ENCODE measurements around the gene RPL41.
"Not testable (repeated sequence)": the region's sequence is repeated elsewhere in the genome, so short reads cannot be mapped to it uniquely, and the experiment has no call there.

The RPL41 gene

DNA sequence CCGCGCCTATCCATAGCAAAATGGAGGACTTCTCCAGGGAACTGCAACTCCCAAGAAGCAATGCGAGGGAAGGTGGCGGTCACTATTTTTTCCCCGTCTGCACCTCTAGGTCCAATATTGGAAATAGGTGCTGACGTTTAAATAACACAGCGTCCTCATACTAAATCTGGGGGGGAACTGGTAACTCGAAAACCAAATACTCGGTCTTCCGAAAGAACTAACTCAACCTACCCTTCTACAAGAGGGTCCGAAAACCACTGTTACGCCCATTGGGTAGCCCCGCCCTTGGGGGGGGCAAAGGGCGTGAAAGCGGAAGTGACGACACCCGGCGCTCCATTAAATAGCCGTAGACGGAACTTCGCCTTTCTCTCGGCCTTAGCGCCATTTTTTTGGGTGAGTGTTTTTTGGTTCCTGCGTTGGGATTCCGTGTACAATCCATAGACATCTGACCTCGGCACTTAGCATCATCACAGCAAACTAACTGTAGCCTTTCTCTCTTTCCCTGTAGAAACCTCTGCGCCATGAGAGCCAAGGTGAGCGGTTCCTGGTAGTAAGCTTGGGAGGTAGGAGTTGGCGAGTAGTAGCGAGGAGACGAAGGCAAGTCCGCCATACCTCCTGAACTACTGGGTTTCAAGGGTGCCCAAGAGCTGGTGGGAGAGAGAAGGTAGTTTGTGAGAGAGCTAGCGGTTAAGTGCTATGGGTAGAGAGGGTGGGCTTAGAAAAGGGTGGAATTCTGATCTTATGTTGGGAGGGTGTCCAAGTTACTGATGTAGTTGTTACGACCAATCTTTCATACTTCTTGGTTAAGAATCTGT, at the start of gene RPL41:
TSS of gene RPL41 (plus strand) at position 367 of the 815 bp plus-strand sequence.
- peak; percentile 91 for DNase-seq

DNA sequence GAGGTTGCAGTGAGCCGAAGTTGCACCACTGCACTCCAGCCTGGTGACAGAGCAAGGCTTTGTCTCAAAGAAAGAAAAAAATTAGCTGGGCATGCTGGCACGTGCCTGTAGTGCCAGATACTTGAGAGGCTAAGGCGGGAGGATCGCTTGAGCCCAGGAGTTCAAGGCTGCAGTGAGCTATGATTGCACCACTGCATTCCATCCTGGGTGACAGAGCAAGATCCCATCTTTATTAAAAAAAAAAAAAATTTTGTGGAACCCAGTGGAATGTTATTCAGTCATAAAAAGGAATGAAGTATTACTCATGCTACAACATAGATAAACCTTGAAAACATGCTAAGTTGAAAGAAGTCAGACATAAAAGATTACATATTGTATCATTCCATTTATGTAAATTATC, 44.8 kb upstream of the RPL41 start:
- no peak for DNase-seq

DNA sequence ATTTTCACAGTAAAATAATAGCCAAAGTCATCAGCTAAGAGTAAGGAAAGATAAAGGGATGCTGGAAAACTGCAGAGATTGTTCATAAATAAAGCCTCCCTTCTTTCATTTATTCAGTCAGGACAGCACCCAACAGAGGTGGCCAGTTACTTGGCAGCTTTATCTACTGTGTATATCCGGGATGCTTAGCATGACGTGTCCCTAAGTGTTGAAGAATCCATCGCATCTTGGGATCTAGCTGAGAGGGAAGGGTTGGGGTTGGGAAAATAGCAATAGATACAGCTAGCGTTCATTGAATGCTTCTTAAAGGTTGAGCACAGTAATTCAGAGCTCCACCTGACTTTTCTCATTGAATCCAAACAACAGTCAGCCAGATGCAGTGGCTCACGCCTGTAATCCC, 42.0 kb upstream of the RPL41 start:
- DNase-seq: no peak

DNA sequence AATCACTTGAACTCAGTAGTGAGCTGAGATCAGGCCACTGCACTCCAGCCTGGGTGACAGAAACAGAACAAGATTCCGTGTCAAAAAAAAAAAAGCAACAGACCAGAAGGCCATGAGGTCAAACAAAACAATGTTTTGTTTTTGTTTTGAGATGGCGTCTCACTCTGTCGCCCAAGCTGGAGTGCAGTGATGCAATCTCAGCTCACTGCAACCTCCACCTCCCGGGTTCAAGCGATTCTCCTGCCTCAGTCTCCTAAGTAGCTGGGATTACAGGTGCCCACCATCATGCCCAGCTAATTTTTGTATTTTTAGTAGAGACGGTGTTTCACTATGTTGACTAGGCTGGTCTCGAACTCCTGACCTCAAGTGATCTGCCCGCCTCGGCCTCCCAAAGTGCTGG, 38.5 kb upstream of the RPL41 start:
- not testable (repeated sequence) for DNase-seq

DNA sequence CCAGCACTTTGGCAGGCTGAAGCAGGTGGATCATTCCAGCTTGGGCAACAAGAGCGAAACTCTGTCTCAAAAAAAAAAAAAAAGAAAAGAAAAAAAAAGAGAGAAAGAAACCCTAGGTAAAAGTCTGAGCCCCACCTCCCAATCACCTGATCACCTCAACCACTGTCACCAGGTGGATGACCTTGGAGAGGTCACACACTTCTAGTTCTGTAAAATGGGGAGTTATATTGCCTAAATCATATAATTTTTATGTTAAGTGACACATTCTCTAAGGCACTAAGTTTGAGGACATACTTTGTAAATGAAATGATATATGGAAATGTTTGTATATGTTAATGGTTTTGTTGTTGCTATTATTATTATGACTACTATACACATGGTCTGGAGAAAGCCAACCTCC, 38.0 kb upstream of the RPL41 start:
- DNase-seq: no peak

DNA sequence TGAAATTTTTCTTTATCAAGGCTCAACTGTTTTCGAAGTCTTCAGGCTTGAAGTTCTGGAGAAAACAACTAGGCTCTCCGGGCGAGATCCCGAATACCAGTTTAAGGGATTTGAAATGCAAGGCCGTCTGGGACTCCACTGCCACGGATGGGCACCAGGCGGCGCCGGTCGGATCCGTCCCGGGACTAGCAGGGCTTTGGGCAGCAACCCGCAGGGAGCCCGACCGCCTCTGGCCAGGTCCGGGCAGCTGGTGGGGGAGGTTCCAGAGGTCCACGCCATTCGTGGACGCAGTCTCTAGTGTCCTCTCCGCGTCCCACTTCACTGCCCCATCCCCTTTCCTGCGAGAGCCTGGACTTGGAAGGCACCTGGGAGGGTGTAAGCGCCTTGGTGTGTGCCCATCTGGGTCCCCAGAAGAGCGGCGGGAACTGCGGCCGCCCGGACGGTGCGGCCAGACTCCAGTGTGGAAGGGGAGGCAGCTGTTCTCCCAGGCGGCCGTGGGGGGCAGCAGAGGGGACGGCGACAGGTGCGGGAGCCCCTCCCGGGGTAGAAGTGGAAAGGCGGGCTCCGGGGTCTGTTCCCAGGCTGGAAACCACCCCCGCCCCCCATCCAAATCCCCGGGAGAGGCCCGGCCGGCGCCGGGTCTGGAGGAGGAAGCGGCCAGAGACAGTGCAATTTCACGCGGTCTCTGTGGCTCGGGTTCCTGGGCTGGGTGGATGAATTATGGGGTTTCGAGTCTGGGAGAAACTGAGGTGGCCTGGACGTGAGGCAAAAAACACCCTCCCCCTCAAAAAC, 37.3 kb upstream of the RPL41 start:
- peak; percentile 51 for DNase-seq

DNA sequence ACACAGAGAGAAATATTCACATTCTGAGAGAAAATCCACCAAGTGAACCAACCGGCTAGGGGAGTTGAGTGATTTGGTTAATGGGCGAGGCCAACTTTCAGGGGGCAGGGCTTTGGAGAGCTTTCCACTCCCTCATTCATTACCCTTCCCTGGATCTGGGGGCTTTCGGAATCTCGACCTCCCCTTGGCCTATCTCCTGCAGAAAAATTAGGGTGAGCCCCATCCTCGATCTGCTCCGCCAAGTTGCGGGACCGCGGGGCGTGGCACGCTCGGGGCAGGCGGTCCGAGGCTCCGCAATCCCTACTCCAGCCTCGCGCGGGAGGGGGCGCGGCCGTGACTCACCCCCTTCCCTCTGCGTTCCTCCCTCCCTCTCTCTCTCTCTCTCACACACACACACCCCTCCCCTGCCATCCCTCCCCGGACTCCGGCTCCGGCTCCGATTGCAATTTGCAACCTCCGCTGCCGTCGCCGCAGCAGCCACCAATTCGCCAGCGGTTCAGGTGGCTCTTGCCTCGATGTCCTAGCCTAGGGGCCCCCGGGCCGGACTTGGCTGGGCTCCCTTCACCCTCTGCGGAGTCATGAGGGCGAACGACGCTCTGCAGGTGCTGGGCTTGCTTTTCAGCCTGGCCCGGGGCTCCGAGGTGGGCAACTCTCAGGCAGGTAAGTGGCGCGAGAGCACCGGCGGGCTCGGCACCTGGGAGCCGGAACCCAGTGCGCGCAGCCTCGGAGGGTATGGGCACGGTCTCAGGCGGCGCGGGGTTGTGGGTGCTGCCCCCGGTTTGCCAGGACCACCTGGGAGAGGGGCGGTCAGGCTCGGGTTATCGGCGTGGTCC, 36.5 kb upstream of the RPL41 start, which contains the start of gene ERBB3:
TSS of gene ERBB3 (plus strand) at position 443 of the 833 bp plus-strand sequence. CDS start at position 579, 136 bp downstream.
- DNase-seq: peak; percentile 62

DNA sequence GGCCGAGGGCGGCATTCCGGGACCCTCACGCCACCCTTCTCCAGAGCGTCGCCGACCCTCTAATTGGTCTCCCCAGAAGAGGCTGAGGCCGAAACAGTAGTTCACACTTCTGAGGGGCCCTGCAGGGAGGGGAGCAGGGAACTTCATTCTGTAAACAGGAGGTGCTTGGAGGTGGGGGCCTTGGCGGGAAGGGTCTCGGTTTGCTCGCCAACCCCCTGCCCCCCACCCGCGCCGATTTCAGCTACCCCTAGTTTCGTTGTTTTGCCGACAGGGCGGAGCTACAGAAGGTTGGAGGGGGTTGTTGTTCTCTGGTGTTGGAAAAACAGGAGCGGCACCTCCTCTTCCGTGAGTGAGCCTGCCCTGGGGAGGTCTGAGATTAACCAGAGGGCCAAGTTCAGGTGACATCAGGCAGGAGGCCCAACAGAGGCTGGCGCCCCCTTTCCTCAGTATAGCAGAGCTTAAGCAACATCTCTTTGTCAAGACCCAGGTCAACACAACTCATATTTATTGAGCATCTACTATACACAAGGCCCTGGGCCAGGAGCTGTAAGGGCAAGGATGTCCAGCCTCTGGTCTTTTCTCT, 35.8 kb upstream of the RPL41 start:
- no peak for DNase-seq

DNA sequence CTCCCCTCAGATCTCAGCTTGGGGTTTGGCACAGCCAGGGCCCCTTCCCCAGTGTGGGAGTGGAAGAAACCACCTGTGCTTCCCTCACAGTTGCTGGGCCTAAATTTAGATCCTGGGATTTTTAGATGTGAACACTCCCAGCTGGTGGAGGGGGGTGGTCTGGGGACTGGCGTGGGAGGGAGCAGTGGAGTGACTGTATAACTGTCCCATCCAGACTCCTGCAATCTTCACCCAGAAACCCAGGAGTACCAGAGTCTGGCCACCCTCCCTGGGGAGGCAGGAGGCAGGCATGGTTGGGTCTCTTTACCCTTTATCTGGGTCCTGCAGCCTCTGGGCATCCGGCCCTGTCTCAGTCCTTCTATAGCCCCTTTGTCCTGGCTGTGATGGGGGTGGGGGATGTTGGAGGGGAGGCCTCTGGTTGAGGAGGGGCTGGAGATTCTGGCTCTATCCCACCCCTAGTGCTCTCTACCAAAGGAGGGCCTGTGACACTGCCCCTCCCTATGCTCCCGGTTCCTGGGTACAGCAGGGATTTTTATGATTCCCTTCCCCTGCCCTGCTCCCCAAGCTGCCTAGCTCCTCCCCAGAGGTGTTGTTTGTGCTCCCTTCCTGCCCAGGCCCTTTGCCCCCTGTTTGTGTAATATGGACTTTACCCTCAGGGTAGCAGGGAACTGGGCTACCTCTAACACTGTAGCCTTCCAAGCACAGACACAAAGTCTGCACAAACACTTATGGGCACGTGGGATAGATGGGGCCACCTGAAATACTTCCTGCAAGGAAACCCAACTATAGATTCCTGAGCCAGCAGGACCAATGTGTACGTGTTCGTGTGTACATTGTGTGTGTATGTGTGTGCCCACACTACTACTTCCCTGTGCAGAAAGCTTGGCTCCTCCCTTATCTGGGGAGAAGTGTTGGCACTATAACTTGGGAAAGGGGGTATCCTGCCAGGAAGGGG, 34.8 kb upstream of the RPL41 start:
- no peak for DNase-seq

DNA sequence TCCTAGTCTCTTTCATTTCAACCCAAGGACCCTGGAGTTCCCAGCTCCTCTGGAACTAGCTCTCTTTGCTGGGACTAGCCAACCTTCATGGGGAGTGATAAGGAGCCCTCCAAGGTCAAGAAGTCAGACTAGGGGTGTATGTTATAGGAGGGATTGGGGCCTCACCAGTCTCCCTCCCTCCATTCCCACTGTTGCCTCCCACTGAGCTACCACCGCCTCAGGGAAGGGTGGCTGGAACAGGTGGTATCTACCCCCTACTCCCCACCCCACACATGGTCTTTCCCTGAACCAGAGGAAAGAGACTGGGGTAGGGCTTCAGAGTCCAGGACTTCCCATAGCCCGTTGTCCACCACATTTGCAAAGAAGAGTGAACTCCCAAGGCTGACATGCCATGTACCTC, 34.1 kb upstream of the RPL41 start:
- no peak for DNase-seq

DNA sequence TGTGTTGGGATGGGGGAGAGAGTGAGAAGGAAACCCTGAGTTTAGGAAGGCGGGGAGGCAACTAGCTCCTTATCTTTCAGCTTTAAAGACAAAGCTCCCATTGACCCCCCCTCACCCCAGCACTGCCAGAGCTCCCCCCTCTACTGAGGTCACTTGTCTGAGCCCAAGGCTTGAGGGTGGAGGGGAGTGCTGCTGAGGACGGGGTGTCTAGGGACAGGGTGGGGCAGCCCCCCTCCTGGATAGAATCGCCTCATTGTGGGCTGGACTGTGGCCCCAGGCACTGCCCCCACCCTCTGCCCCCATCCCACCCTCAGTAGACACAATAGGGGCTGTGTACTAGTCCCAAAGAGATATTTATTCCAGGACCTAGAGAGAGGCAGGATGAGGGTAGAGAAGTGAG, 33.5 kb upstream of the RPL41 start:
- DNase-seq: no peak

DNA sequence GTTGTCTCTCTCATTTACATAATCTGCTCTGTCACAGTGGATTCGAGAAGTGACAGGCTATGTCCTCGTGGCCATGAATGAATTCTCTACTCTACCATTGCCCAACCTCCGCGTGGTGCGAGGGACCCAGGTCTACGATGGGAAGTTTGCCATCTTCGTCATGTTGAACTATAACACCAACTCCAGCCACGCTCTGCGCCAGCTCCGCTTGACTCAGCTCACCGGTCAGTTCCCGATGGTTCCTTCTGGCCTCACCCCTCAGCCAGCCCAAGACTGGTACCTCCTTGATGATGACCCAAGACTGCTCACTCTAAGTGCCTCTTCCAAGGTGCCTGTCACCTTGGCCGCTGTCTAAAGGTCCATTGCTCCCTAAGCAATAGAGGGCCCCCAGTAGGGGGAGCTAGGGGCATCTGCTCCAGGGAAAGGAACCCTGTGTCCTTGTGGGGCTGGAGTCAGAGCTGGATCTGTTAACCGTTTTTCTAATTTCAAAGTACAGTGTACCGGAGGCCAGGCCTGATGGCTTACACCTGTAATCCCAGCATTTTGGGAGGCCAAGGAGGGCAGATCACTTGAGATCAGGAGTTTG, 31.4 kb upstream of the RPL41 start:
- DNase-seq: no peak

DNA sequence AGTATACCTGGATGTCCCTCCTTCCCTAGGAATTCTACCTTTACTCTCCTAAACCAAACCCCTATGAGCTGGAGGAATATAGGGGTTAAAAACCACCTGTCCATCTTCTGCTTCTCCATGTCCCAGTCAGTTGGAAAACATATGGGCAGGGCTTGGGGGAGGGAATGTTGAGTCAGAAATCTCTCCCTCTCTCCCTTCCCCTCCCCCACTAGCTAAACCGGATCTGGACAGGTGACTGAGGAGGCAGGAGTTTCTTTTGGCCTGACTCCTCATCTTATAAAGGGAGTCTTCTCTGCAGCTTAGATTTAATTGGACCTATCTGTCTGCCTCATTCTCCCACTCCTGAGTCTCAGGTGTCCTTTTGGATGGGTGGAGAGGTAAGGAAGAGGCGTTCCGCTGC, 30.3 kb upstream of the RPL41 start:
- no peak for DNase-seq

DNA sequence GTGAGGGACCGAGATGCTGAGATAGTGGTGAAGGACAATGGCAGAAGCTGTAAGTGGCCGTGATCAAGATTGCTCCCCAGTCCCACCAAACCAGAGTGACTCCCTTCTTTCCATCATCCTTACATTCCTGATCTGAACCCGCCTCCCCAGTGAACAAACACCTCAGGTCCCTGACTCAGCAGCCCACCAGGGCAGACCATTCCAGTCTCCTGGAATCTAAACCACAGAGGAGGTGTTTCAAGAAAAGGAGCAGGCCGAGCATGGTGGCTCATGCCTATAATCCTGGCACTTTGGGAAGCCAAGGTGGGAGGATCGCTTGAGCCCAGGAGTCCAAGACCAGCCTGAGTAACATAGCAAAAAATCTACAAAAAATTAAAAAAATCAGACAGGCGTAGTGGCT, 29.8 kb upstream of the RPL41 start:
- DNase-seq: no peak

DNA sequence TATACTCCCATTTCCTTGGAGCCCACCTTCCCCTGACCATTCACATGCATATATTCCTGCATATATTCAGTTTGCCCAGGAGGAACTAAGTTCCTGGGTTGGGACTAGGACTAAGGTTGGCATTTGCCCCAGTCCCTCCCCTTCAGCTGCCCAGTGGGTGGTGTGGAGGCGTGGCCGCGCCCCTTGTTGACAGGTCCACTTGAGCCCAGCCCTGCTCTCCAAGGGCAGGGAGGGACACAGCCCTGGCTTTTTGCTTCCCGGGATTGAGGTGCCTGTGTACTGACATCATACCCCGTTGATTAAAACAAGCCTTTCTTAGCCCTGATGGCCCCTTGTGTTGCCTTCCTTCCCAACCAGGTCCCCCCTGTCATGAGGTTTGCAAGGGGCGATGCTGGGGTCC, 29.2 kb upstream of the RPL41 start:
- no peak for DNase-seq

DNA sequence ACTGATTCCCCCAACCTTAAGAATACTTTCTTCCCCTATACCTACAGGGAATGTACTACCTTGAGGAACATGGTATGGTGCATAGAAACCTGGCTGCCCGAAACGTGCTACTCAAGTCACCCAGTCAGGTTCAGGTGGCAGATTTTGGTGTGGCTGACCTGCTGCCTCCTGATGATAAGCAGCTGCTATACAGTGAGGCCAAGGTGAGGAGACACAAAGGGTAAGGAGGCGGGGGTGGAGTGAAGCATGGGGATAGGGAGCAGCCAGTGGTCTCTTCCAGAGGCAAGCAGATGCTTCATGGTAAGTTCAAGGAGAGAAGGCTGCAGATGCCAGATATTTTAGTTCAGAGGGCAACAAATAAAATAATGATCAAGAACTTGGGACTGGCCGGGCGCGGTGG, 18.7 kb upstream of the RPL41 start:
- DNase-seq: no peak

DNA sequence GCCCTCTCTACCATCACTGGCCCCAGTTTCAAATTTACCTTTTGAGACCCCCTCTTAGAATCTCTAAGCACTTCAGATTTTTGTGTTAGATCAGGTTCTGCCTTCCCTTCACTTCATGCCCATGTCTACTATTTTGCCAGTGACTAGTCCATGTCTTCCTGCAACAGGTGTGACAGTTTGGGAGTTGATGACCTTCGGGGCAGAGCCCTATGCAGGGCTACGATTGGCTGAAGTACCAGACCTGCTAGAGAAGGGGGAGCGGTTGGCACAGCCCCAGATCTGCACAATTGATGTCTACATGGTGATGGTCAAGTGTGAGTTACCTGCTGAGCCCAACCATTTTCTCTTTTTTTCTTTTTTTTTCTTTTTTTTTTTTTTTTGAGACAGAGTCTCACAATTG, 17.8 kb upstream of the RPL41 start:
- DNase-seq: no peak

DNA sequence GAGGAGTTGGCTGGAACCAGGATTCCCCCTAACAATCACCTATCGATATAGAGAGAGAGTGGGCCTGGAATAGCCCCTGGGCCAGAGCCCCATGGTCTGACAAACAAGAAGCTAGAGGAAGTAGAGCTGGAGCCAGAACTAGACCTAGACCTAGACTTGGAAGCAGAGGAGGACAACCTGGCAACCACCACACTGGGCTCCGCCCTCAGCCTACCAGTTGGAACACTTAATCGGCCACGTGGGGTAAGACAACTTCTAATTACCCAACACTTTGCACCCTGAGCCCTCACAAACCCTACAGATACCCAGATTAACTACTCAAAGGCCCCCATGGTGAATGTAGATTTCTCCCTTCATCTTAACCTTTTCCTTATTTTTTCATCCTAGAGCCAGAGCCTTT, 16.6 kb upstream of the RPL41 start:
- DNase-seq: no peak

DNA sequence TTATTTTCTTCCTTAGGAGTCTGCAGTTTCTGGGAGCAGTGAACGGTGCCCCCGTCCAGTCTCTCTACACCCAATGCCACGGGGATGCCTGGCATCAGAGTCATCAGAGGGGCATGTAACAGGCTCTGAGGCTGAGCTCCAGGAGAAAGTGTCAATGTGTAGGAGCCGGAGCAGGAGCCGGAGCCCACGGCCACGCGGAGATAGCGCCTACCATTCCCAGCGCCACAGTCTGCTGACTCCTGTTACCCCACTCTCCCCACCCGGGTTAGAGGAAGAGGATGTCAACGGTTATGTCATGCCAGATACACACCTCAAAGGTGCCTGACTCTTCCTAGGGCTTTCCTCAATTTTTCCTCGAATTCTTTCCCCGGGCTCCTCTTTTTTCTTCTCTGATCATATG, 15.4 kb upstream of the RPL41 start:
- DNase-seq: no peak

DNA sequence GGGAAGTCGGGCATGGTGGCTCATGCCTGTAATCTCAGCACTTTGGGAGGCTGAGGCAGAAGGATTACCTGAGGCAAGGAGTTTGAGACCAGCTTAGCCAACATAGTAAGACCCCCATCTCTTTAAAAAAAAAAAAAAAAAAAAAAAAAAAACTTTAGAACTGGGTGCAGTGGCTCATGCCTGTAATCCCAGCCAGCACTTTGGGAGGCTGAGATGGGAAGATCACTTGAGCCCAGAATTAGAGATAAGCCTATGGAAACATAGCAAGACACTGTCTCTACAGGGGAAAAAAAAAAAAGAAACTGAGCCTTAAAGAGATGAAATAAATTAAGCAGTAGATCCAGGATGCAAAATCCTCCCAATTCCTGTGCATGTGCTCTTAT, 13.8 kb upstream of the RPL41 start:
- DNase-seq: no peak

DNA sequence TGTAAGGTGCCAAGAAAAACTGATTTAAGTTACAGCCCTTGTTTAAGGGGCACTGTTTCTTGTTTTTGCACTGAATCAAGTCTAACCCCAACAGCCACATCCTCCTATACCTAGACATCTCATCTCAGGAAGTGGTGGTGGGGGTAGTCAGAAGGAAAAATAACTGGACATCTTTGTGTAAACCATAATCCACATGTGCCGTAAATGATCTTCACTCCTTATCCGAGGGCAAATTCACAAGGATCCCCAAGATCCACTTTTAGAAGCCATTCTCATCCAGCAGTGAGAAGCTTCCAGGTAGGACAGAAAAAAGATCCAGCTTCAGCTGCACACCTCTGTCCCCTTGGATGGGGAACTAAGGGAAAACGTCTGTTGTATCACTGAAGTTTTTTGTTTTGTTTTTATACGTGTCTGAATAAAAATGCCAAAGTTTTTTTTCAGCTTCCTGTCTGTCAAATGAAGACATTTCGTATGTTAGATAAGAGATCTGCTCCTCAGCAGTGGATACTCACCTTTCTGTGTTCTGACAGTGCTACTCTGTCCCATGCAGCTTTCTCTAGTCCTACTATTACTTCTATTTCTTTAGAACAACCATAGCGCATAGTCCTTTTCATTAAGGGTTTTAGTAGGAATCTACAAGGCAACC, 13.2 kb upstream of the RPL41 start:
- DNase-seq: no peak
